Stimulated activated CD8-positive, alpha-beta memory T cell treated with anti-CD3 and anti-CD28 coated beads, Interleukin-7, amount 100 ng/mL, for 1 hour (primary cell): ENCODE measurements around the gene EPHB3.

Source experiments
- DNase-seq, 2 donors: peaks; one replicate each; pipeline ENCODE4 v3.0.0-alpha.2; 2020; ENCODE audit warnings: low read depth in 2 of 2

EPHB3 gene

DNA sequence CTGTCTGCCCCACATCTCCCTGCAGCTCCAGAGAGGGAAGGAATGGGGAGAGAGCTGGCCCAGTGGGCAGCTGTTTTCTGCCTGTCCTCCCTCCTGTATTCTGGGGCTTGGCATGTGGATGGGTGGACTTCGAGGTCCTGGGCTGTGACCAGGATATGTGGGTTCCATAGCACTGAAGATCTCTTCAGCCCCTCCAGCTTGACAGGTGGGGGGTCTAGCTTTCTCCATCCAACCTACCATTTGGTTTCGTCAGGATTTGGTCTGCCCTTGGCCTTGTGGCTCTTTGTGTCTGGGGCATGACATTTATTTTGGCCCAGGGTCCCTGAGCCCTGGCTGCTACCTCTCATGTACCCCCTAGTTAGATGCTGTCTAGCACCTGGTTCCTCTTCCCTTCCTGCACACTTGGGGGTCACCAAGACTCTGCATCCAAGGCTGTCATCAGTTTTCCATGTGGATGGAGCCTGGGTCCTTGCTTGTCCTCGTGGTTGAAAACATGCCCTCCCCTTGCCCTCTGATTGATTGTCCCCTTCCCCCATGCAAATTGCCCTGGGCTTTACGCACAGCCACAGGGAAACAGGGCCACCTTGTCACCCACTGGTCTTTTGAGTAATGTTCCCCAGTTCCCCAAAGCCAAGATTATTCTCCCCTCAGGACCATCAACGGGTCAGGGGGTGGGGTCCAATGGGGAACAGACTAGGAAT is 3.2 kb downstream of the EPHB3 start:
- DNase-seq, result no peak

- no peak for DNase-seq
Observed at GRCh38 chr3:184565421-184566211, 4.0 kb downstream of the EPHB3 start.

DNA sequence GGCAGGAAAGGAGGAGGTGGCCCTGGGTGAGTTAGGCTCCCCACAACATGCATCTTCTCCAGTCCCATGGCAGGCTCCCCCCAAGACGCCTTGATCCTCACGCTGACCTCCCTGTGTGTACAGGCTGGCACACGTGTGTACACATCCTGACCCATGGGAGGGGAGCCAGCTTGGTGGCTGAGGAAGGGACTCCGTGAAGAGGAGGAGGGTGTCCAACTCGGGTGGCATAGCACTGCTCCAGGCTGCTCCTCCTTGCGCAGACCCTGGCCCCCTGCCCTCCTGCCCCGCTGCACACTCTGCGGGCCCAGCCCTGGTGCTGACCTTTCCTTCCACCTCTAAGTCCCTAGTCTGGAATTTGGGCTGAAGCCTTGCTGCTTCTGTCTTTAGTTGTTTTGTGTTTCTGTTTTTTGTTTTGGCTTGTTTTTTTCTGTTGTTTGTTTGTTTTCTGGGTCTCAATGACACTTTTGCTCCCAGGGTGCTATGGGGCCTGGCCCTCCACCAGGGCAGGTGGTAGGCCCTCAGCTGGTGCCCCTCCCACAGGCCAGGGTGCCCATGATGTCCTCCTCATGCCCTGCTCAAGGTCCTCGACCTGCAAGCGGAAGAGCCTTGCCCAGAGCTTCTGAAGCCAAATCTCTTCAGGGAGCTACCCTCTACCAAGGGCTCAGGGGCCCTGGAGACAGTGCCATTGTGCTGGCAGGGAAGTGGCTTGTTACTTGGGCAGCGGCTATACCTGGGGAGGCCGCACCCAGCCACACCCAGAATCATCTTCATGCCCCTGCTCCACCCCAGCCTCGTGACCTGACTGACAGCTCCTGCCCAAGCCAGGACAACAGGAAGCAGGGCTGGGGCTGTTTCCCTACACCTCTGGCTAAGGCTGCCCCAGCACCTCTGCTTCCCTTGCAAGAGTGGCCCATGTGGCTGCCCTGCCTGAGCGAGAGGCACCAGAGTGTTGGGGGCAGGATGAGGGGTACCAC is 5.1 kb downstream of the EPHB3 start:
- no peak for DNase-seq

DNA sequence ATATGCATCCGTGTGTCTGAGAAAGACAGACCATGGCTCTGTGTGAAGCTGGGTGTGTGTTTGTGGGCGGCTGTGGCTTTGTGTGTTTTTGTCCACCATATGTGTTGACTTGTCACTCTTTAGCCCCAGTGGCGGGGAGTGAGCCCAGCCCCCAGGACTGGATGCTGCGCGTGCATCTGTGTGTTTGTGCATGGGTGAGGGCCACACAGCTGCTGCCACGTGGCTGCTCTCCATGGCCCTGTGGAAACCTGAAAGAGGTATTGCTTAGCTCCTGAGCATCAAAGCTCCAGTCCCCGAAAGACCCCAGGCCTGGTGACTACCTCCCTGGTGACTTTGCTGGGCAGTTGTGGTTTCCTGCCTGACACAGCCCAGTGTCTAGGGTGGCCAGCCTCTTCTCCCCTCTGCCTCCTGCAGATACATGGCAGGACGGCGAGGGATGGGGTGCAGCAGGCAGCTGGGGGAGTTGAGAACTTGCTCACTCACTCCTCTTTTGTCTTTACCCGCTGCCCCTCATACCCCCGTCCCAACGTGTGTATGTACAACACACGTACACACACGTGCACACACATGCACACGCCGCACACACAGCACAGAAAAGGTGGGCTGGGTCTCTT is 6.5 kb downstream of the EPHB3 start:
- DNase-seq, result no peak

GRCh38 chr3:184568560-184568923 is 7.0 kb downstream of the EPHB3 start:
- no peak for DNase-seq

GRCh38 chr3:184568924-184569829 is 7.6 kb downstream of the EPHB3 start:
- DNase-seq, result no peak

DNA sequence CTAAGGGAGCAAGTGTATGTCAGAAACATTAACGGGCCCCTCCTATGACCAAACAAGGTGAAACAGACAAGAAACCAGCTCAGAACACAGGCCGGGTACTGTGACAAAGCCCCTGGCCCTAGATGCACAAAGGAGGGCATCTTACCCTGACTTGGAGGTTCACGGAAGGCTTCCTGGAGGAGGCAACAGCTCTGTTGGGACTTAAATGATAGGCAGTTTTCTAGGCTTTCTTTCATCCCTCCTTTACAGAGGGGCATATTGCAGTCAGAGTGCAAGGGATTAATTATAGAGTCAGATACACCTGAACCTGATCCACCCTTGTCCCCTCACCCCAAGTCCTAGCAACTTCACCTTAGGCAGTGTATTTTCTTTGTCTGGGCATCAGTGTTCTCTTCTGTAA is 8.4 kb downstream of the EPHB3 start:
- no peak for DNase-seq

- DNase-seq, result no peak
Observed at GRCh38 chr3:184570489-184570888, 8.9 kb downstream of the EPHB3 start.

GRCh38 chr3:184571750-184572377 is 10.3 kb downstream of the EPHB3 start:
- no peak for DNase-seq

DNA sequence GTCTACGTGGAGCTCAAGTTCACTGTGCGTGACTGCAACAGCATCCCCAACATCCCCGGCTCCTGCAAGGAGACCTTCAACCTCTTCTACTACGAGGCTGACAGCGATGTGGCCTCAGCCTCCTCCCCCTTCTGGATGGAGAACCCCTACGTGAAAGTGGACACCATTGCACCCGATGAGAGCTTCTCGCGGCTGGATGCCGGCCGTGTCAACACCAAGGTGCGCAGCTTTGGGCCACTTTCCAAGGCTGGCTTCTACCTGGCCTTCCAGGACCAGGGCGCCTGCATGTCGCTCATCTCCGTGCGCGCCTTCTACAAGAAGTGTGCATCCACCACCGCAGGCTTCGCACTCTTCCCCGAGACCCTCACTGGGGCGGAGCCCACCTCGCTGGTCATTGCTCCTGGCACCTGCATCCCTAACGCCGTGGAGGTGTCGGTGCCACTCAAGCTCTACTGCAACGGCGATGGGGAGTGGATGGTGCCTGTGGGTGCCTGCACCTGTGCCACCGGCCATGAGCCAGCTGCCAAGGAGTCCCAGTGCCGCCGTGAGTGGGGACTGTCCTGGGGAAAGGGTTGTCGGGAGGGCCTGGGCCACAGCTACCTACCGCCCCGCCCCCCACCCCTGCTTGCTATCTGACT is 11.2 kb downstream of the EPHB3 start:
- DNase-seq, result no peak

GRCh38 chr3:184574515-184575417 is 13.2 kb downstream of the EPHB3 start:
- DNase-seq, result no peak

GRCh38 chr3:184575701-184576100 is 14.1 kb downstream of the EPHB3 start:
- DNase-seq, result no peak

DNA sequence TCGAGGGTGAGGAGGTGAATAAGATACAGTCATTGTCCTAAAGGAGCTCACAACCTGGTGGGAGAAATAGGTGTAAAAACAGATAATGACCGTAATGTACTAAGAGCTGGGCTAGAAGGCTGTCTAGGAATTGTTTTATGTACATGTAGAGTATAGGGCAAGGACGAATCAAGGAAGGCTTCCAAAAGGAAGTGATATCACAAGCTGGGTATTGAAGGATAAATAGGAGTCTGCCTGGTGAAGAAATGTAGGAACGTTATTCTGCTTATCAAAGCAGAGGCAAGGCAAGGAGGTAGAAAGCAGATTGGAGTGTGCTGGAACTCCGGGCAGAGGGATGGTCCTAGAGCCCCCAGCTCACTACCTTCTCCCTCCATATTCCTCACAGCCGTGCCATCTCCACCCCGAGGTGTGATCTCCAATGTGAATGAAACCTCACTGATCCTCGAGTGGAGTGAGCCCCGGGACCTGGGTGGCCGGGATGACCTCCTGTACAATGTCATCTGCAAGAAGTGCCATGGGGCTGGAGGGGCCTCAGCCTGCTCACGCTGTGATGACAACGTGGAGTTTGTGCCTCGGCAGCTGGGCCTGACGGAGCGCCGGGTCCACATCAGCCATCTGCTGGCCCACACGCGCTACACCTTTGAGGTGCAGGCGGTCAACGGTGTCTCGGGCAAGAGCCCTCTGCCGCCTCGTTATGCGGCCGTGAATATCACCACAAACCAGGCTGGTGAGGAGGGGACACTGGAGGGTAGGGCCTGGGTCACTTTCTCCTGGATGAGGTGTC is 15.1 kb downstream of the EPHB3 start:
- no peak for DNase-seq

GRCh38 chr3:184577546-184577945 is 16.0 kb downstream of the EPHB3 start:
- no peak for DNase-seq

DNA sequence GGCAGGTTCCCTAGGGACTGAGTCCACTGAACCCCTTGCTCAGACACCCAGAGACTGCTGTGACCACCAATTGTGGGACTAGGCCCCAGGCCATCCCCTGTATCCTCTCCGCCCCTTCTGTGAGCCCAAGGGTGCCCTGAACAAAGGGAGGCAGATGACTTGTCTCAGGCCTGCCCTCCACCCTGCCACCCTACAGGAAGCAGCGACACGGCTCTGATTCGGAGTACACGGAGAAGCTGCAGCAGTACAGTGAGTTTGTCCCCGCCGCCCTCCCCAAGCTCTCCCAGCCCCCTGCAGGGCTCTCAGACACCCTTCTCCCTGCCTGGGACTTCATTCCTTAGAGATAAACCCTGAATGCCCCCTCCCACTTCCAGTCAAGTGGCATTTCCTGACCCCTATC is 16.6 kb downstream of the EPHB3 start:
- DNase-seq, result no peak

- no peak for DNase-seq
Observed at GRCh38 chr3:184578822-184579221, 17.2 kb downstream of the EPHB3 start.

- no peak for DNase-seq
Observed at GRCh38 chr3:184579513-184579912, 17.9 kb downstream of the EPHB3 start.

DNA sequence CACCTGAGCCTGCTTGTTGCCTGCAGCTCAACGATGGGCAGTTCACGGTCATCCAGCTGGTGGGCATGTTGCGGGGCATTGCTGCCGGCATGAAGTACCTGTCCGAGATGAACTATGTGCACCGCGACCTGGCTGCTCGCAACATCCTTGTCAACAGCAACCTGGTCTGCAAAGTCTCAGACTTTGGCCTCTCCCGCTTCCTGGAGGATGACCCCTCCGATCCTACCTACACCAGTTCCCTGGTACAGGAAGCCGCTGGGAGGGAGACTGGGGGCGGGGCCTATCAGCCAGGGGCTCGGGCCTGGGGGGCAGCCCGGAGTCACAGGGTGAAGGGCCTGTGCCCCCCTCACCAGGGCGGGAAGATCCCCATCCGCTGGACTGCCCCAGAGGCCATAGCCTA is 18.8 kb downstream of the EPHB3 start:
- no peak for DNase-seq
